ENCODE results near the gene NPC2.

NPC2 gene

GRCh38 chr14:74502236-74503019 lies 9.3 kb upstream of the NPC2 start:
- no peak overlapping the region for H3K4me3 ChIP-seq (ENCODE audit: low read length)
- TF ChIP-seq ZNF274 (IDR thresholded peaks at IDR 0.05; ENCODE audit: low read depth, low read length) = no peak

GRCh38 chr14:74501691-74502090 lies 8.6 kb upstream of the NPC2 start:
- no peak overlapping the region for H3K4me3 ChIP-seq (ENCODE audit: low read length)
- TF ChIP-seq ZNF274 (IDR thresholded peaks at IDR 0.05; ENCODE audit: low read depth, low read length) = no peak

GRCh38 chr14:74501135-74501614 lies 8.1 kb upstream of the NPC2 start:
- no peak for TF ChIP-seq ZNF274 (IDR thresholded peaks at IDR 0.05; ENCODE audit: low read depth, low read length)

GRCh38 chr14:74500417-74501134 lies 7.5 kb upstream of the NPC2 start:
- no peak overlapping the region for H3K4me3 ChIP-seq (ENCODE audit: low read length)
- TF ChIP-seq ZNF274 (IDR thresholded peaks at IDR 0.05; ENCODE audit: low read depth, low read length) = no peak

More at GRCh38 chr14:74501135-74501614, 8.1 kb upstream of the NPC2 start:
- no peak overlapping the region for H3K4me3 ChIP-seq (ENCODE audit: low read length)

- TF ChIP-seq ZNF274 (IDR thresholded peaks at IDR 0.05; ENCODE audit: low read depth, low read length) = no peak
- H3K4me3 ChIP-seq (ENCODE audit: low read length) = no peak overlapping the region
These were observed 2.3 kb upstream of the NPC2 start for GRCh38 chr14:74495356-74495755.

GRCh38 chr14:74493343-74494261 lies 497 bp upstream of the NPC2 start, which contains the start of gene ISCA2:
ISCA2 (plus strand) TSS chr14:74493765; CDS start chr14:74493775, 10 bp downstream.
- no peak for TF ChIP-seq ZNF274 (IDR thresholded peaks at IDR 0.05; ENCODE audit: low read depth, low read length)
- peak within 1 kb of the TSS; percentile 86 for H3K4me3 ChIP-seq (ENCODE audit: low read length)

- peak overlapping the region; percentile 86 for H3K4me3 ChIP-seq (ENCODE audit: low read length)
- TF ChIP-seq ZNF274 (IDR thresholded peaks at IDR 0.05; ENCODE audit: low read depth, low read length) = no peak
These were observed 939 bp downstream of the NPC2 start for GRCh38 chr14:74491956-74492775.

- TF ChIP-seq ZNF274 (IDR thresholded peaks at IDR 0.05; ENCODE audit: low read depth, low read length) = no peak
- no peak overlapping the region for H3K4me3 ChIP-seq (ENCODE audit: low read length)
These were observed 2.6 kb downstream of the NPC2 start for GRCh38 chr14:74490486-74490885.

GRCh38 chr14:74488786-74489397 lies 4.2 kb downstream of the NPC2 start:
- no peak for TF ChIP-seq ZNF274 (IDR thresholded peaks at IDR 0.05; ENCODE audit: low read depth, low read length)
- H3K4me3 ChIP-seq (ENCODE audit: low read length) = no peak overlapping the region

DNA sequence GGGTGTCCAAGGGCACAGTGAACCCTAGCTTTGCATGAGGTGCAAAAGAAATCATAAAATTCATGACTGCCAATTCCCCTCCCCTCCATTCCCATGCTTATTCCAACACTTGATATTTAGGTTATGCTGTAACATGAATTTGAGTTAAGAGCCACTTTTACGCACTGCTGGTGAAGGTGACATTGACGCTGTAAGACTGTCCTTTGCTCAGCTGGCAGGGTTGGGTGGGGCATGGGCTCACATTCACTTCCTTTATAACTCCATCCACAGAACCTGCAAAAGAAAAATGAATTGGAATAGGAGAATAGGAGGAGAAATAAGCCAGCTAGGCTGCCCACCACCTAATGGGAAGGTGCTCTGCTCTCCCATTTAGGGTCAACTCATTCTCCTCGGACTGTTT lies 6.9 kb downstream of the NPC2 start:
- no peak overlapping the region for H3K4me3 ChIP-seq (ENCODE audit: low read length)
- no peak for TF ChIP-seq ZNF274 (IDR thresholded peaks at IDR 0.05; ENCODE audit: low read depth, low read length)

GRCh38 chr14:74483321-74483720 lies 9.8 kb downstream of the NPC2 start:
- no peak for TF ChIP-seq ZNF274 (IDR thresholded peaks at IDR 0.05; ENCODE audit: low read depth, low read length)
- no peak overlapping the region for H3K4me3 ChIP-seq (ENCODE audit: low read length)

- TF ChIP-seq ZNF274 (IDR thresholded peaks at IDR 0.05; ENCODE audit: low read depth, low read length) = no peak
- no peak overlapping the region for H3K4me3 ChIP-seq (ENCODE audit: low read length)
These were observed 10.5 kb downstream of the NPC2 start for GRCh38 chr14:74482571-74482970.

GRCh38 chr14:74480046-74480445 lies 13.1 kb downstream of the NPC2 start:
- H3K4me3 ChIP-seq (ENCODE audit: low read length) = no peak overlapping the region
- TF ChIP-seq ZNF274 (IDR thresholded peaks at IDR 0.05; ENCODE audit: low read depth, low read length) = no peak

Data from GM08714 (cell line).